ENCODE data around the gene TRMT61A. TPM values are rescaled to one million over a fixed set of nuclear protein-coding genes. Genes with fewer than 3 reads are reported as not detected.

Gene TRMT61A
- total RNA-seq, 1 experiment from 2014 or later = 15.5 TPM

DNA sequence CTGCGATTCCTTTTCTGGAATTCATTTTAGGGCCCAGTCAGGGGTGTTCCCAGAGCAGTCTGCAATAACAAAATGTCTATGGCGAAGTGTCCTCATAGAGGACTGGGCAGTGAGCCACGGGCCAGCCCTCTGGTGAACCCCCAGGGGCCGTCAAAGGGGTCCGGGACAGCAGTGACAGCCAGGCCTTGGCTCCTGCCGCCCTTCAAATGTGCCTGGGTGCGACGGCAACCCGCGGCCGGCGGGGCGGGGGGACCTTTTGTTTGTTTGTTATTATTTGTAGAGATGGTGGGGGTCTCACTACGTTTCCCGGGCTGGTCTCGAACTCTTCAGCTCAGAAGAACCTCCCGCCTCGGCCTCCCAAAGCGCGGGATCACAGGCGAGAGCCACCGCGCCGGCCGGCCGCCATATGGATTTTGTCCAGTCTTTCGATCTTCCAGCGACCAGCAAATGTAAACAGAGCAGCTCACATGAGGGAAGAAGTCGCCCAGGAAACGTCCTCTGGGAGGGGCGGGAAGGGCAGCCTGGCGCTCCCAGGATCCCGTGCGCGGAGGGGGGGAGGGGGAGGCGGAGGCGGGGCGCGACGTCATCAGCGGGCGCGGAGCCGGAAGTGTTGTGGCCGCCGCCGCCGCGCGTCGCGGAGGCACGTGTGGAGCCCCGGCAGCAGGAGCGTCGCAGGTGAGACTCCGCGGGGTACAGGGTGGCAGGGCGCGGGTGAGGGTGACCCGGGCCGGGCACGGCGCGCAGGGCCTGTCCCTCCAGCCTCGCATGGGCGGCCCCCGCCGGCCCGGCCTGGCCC, at the start of gene TRMT61A (continued):
- TF ChIP-seq, protein P1, sequence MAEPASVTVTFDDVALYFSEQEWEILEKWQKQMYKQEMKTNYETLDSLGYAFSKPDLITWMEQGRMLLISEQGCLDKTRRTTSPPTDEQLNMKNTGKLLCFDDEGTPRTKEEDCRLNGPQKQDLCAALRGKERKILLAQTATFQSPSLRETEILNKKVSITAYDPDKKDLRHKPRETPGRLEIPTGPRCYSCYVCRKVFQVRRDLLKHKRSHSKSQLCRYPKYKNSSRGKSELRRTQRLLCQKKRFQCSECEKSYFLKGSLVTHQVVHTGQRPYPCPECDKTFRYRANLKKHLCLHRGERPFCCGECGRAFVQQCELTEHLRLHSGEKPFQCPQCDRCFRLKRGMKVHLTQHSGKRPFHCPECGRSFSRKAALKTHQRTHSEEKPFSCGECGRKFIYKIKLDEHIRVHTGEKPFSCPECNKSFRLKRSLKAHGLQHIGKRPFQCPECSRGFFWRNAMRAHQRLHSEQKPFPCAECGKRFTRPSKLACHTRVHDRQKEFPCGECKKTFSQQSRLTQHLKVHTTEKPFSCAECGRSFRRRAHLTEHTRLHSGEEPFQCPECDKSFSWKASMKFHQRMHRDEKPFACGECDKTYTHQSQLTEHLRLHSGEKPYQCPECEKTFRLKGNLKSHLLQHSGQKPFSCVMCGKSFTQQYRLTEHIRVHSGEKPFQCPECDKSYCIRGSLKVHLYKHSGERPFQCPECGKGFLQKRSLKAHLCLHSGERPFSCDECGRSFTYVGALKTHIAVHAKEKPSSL (CRISPR knock-in tag; conservative IDR thresholded peaks at IDR 0.05) = no peak
- TF ChIP-seq OVOL2 (CRISPR knock-in tag; IDR thresholded peaks at IDR 0.05; ENCODE audit: borderline replicate concordance) (no peak), ZNF232 (CRISPR knock-in tag; IDR thresholded peaks at IDR 0.05) (no peak), EMX1 (CRISPR knock-in tag; IDR thresholded peaks at IDR 0.05) (no peak), CREM (CRISPR knock-in tag; IDR thresholded peaks at IDR 0.05) (peak; percentile 91), TP53 (CRISPR knock-in tag; IDR thresholded peaks at IDR 0.05) (no peak), IRF2 (CRISPR knock-in tag; IDR thresholded peaks at IDR 0.05; ENCODE audit: borderline replicate concordance, low read depth) (no peak), CBFB (CRISPR knock-in tag; IDR thresholded peaks at IDR 0.05; ENCODE audit: low read depth) (no peak), ZNF416 (CRISPR knock-in tag; IDR thresholded peaks at IDR 0.05) (no peak), FOXJ3 (CRISPR knock-in tag; IDR thresholded peaks at IDR 0.05; ENCODE audit: borderline replicate concordance) (no peak), SOX15 (CRISPR knock-in tag; IDR thresholded peaks at IDR 0.05) (no peak), ETV6 (CRISPR knock-in tag; IDR thresholded peaks at IDR 0.05) (no peak), ZNF121 (CRISPR knock-in tag; IDR thresholded peaks at IDR 0.05) (no peak), TEAD1 (CRISPR knock-in tag; IDR thresholded peaks at IDR 0.05) (no peak), CREB1 (CRISPR knock-in tag; IDR thresholded peaks at IDR 0.05) (no peak), TCF7 (CRISPR knock-in tag; IDR thresholded peaks at IDR 0.05; ENCODE audit: low read depth) (no peak), ZNF317 (CRISPR knock-in tag; IDR thresholded peaks at IDR 0.05; ENCODE audit: borderline replicate concordance, low read depth) (no peak), NR1H2 (CRISPR knock-in tag; IDR thresholded peaks at IDR 0.05) (no peak)
- TF ChIP-seq, protein P2, sequence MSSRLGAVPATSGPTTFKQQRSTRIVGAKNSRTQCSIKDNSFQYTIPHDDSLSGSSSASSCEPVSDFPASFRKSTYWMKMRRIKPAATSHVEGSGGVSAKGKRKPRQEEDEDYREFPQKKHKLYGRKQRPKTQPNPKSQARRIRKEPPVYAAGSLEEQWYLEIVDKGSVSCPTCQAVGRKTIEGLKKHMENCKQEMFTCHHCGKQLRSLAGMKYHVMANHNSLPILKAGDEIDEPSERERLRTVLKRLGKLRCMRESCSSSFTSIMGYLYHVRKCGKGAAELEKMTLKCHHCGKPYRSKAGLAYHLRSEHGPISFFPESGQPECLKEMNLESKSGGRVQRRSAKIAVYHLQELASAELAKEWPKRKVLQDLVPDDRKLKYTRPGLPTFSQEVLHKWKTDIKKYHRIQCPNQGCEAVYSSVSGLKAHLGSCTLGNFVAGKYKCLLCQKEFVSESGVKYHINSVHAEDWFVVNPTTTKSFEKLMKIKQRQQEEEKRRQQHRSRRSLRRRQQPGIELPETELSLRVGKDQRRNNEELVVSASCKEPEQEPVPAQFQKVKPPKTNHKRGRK (CRISPR knock-in tag; IDR thresholded peaks at IDR 0.05; ENCODE audit: borderline replicate concordance) = no peak
- TF ChIP-seq, protein P3, sequence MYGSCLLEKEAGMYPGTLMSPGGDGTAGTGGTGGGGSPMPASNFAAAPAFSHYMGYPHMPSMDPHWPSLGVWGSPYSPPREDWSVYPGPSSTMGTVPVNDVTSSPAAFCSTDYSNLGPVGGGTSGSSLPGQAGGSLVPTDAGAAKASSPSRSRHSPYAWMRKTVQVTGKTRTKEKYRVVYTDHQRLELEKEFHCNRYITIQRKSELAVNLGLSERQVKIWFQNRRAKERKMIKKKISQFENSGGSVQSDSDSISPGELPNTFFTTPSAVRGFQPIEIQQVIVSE (CRISPR knock-in tag; IDR thresholded peaks at IDR 0.05; ENCODE audit: borderline replicate concordance) = no peak
- TF ChIP-seq, protein P4, sequence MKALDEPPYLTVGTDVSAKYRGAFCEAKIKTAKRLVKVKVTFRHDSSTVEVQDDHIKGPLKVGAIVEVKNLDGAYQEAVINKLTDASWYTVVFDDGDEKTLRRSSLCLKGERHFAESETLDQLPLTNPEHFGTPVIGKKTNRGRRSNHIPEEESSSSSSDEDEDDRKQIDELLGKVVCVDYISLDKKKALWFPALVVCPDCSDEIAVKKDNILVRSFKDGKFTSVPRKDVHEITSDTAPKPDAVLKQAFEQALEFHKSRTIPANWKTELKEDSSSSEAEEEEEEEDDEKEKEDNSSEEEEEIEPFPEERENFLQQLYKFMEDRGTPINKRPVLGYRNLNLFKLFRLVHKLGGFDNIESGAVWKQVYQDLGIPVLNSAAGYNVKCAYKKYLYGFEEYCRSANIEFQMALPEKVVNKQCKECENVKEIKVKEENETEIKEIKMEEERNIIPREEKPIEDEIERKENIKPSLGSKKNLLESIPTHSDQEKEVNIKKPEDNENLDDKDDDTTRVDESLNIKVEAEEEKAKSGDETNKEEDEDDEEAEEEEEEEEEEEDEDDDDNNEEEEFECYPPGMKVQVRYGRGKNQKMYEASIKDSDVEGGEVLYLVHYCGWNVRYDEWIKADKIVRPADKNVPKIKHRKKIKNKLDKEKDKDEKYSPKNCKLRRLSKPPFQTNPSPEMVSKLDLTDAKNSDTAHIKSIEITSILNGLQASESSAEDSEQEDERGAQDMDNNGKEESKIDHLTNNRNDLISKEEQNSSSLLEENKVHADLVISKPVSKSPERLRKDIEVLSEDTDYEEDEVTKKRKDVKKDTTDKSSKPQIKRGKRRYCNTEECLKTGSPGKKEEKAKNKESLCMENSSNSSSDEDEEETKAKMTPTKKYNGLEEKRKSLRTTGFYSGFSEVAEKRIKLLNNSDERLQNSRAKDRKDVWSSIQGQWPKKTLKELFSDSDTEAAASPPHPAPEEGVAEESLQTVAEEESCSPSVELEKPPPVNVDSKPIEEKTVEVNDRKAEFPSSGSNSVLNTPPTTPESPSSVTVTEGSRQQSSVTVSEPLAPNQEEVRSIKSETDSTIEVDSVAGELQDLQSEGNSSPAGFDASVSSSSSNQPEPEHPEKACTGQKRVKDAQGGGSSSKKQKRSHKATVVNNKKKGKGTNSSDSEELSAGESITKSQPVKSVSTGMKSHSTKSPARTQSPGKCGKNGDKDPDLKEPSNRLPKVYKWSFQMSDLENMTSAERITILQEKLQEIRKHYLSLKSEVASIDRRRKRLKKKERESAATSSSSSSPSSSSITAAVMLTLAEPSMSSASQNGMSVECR (CRISPR knock-in tag; IDR thresholded peaks at IDR 0.05; ENCODE audit: borderline replicate concordance) = no peak
- TF ChIP-seq, protein P5, sequence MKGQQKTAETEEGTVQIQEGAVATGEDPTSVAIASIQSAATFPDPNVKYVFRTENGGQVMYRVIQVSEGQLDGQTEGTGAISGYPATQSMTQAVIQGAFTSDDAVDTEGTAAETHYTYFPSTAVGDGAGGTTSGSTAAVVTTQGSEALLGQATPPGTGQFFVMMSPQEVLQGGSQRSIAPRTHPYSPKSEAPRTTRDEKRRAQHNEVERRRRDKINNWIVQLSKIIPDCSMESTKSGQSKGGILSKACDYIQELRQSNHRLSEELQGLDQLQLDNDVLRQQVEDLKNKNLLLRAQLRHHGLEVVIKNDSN (CRISPR knock-in tag; IDR thresholded peaks at IDR 0.05) = no peak
- TF ChIP-seq, protein P6, sequence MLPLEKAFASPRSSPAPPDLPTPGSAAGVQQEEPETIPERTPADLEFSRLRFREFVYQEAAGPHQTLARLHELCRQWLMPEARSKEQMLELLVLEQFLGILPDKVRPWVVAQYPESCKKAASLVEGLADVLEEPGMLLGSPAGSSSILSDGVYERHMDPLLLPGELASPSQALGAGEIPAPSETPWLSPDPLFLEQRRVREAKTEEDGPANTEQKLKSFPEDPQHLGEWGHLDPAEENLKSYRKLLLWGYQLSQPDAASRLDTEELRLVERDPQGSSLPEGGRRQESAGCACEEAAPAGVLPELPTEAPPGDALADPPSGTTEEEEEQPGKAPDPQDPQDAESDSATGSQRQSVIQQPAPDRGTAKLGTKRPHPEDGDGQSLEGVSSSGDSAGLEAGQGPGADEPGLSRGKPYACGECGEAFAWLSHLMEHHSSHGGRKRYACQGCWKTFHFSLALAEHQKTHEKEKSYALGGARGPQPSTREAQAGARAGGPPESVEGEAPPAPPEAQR (CRISPR knock-in tag; IDR thresholded peaks at IDR 0.05) = no peak
- TF ChIP-seq, protein P7, sequence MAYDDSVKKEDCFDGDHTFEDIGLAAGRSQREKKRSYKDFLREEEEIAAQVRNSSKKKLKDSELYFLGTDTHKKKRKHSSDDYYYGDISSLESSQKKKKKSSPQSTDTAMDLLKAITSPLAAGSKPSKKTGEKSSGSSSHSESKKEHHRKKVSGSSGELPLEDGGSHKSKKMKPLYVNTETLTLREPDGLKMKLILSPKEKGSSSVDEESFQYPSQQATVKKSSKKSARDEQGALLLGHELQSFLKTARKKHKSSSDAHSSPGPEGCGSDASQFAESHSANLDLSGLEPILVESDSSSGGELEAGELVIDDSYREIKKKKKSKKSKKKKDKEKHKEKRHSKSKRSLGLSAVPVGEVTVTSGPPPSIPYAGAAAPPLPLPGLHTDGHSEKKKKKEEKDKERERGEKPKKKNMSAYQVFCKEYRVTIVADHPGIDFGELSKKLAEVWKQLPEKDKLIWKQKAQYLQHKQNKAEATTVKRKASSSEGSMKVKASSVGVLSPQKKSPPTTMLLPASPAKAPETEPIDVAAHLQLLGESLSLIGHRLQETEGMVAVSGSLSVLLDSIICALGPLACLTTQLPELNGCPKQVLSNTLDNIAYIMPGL (CRISPR knock-in tag; IDR thresholded peaks at IDR 0.05) = no peak; the same call in 1 of the 2 replicates
